ENCODE measurements around the gene NCOR1. TPM values are rescaled to one million over a fixed set of nuclear protein-coding genes. Genes with fewer than 3 reads are reported as not detected.

The NCOR1 gene
- total and polyA plus RNA-seq, 2 experiments from 2014 or later: 102 to 132 TPM

GRCh38 chr17:16131593-16131992 is 83.7 kb downstream of the NCOR1 start:
- Histone ChIP-seq H3K27ac (ENCODE audit: low read depth) (no peak overlapping the region), H2AFZ (no peak overlapping the region), H3K4me1 (ENCODE audit: insufficient read depth) (no peaks in the 10 kb centered on the region), H3K4me3 (no peak overlapping the region), H3K9me2 (ENCODE audit: insufficient read depth) (no peaks in the 10 kb centered on the region), H4K20me1 (replicated peaks; ENCODE audit: insufficient read depth) (no peaks in the 10 kb centered on the region; the same call in 1 of the 2 replicates), H3K4me2 (no peak overlapping the region), H3K27me3 (ENCODE audit: insufficient read depth) (no peaks in the 10 kb centered on the region), H3K79me2 (replicated peaks; ENCODE audit: insufficient read depth) (no peaks in the 10 kb centered on the region; the same call in 1 of the 2 replicates), H3F3A (replicated peaks; ENCODE audit: low read depth) (0 out of 2 replicates have a peak, but pooled peaks cover 4% of the 10 kb centered on the region), H3K36me3 (ENCODE audit: insufficient read depth) (peaks cover under 1% of the 10 kb centered on the region)
- ATAC-seq (no peak), DNase-seq (ENCODE audit: low spot score) (no peak)
- Mint-ChIP-seq H3K27me3 (ENCODE audit: insufficient read depth, low read depth, poor library complexity) (peaks cover 5% of the 10 kb centered on the region), H3K4me3 (no peak overlapping the region), H3K4me1 (no peaks in the 10 kb centered on the region), H3K36me3 (ENCODE audit: low read depth) (peaks cover 29% of the 10 kb centered on the region), H3K27ac (no peak overlapping the region), H3K9me3 (no peaks in the 10 kb centered on the region)
- no peak for TF ChIP-seq ZNF331 (CRISPR knock-in tag; IDR thresholded peaks at IDR 0.05; ENCODE audit: low read depth)
- no peak for TF ChIP-seq CTCF (conservative IDR thresholded peaks at IDR 0.05; ENCODE audit: low read depth in 2 of 2)
- no peak for TF ChIP-seq STAT1 (IDR thresholded peaks at IDR 0.05; ENCODE audit: unreplicated experiment)
- TF ChIP-seq ETS1 (IDR thresholded peaks at IDR 0.05): no peak

- Histone ChIP-seq H3K4me2 (no peak overlapping the region), H3K79me2 (replicated peaks; ENCODE audit: insufficient read depth) (no peaks in the 10 kb centered on the region; the same call in 1 of the 2 replicates), H3F3A (replicated peaks; ENCODE audit: low read depth) (0 out of 2 replicates have a peak, but pooled peaks cover 4% of the 10 kb centered on the region), H4K20me1 (replicated peaks; ENCODE audit: insufficient read depth) (no peaks in the 10 kb centered on the region; the same call in 1 of the 2 replicates), H3K9me2 (ENCODE audit: insufficient read depth) (no peaks in the 10 kb centered on the region), H3K36me3 (ENCODE audit: insufficient read depth) (peaks cover 6% of the 10 kb centered on the region), H3K27ac (ENCODE audit: low read depth) (no peak overlapping the region), H3K4me3 (no peak overlapping the region), H2AFZ (no peak overlapping the region), H3K4me1 (ENCODE audit: insufficient read depth) (no peaks in the 10 kb centered on the region), H3K27me3 (ENCODE audit: insufficient read depth) (no peaks in the 10 kb centered on the region)
- DNase-seq (ENCODE audit: low spot score) (no peak), ATAC-seq (no peak)
- no peaks in the 10 kb centered on the region for H3K4me1 Mint-ChIP-seq
- H3K36me3 Mint-ChIP-seq (ENCODE audit: low read depth): peaks cover 30% of the 10 kb centered on the region
- H3K9me3 Mint-ChIP-seq: no peaks in the 10 kb centered on the region
- no peak overlapping the region for H3K27ac Mint-ChIP-seq
- H3K27me3 Mint-ChIP-seq (ENCODE audit: insufficient read depth, low read depth, poor library complexity): peaks cover 7% of the 10 kb centered on the region
- no peak overlapping the region for H3K4me3 Mint-ChIP-seq
- TF ChIP-seq REST (IDR thresholded peaks at IDR 0.05; ENCODE audit: unreplicated experiment) (no peak), POLR2AphosphoS5 (IDR thresholded peaks at IDR 0.05; ENCODE audit: low read depth) (no peak), ZNF462 (CRISPR knock-in tag; IDR thresholded peaks at IDR 0.05) (no peak), NANOG (IDR thresholded peaks at IDR 0.05; ENCODE audit: borderline replicate concordance) (no peak)
These were observed 85.7 kb downstream of the NCOR1 start for GRCh38 chr17:16129441-16130205.

Measured in GM23338 (cell line).